HEK293 (cell line): Measurements from ENCODE around the gene PIGQ.

Source experiments
- CTCF ChIA-PET: fragments of 350-600 bp; formaldehyde crosslinking; extraction: SDS; loops from one replicate; lab custom pipeline; 2021; ENCODE audit warnings: antibody characterized with exemption; lab: Yijun Ruan, JAX
- POLR2A ChIA-PET: fragments of 300-600 bp; formaldehyde crosslinking; extraction: SDS; loops from one replicate; lab custom pipeline; 2020; ENCODE audit warnings: antibody characterized with exemption, inconsistent platforms; lab: Yijun Ruan, JAX
- H3K27ac ChIP-seq: fragments of 200-500 bp; sonication (Bioruptor generic); 2 replicates; pipeline ENCODE4 v1.5.1; 2014; ENCODE audit warnings: low read depth, low read length, control low read depth, inconsistent platforms; ENCODE audit errors: extremely low read depth
- H3K36me3 ChIP-seq, 2 experiments: fragments of 200-500 bp in 1 of 2; sonication (Bioruptor generic) in 1 of 2; 1 replicate in 1 of 2; 2 replicates in 1 of 2; pipeline ENCODE4 v1.5.1; 2014 to 2017; ENCODE audit warnings: inconsistent platforms in 2 of 2, low read length in 2 of 2; ENCODE audit not compliant: control insufficient read depth in 2 of 2, insufficient read depth in 1 of 2
- H3K4me1 ChIP-seq: fragments of 200-500 bp; sonication (Bioruptor generic); 2 replicates; pipeline ENCODE4 v1.5.1; 2014; ENCODE audit warnings: mild to moderate bottlenecking, low read length, inconsistent platforms; ENCODE audit not compliant: control insufficient read depth, insufficient read depth
- H3K4me3 ChIP-seq: 2 replicates; pipeline ENCODE4 v1.5.1; 2011; ENCODE audit warnings: low read depth, mild to moderate bottlenecking, control low read depth, low read length, moderate library complexity
- H3K9me3 ChIP-seq: fragments of 200-500 bp; sonication (Bioruptor generic); 2 replicates; pipeline ENCODE4 v1.5.1; 2014; ENCODE audit warnings: low read depth, low read length, inconsistent platforms; ENCODE audit not compliant: control insufficient read depth, insufficient read depth
- BCL11A ChIP-seq: fragments of 450-650 bp; formaldehyde crosslinking; IDR thresholded peaks from 2 replicates; pipeline ENCODE4 v1.5.1; 2016; ENCODE audit warnings: low read depth, missing biosample characterization, missing genetic modification characterization
- BCL11B ChIP-seq: fragments of 450-650 bp; formaldehyde crosslinking; IDR thresholded peaks from 2 replicates; pipeline ENCODE4 v1.5.1; 2016; ENCODE audit warnings: low read depth, missing biosample characterization, missing genetic modification characterization
- FEZF1 ChIP-seq: fragments of 450-650 bp; formaldehyde crosslinking; IDR thresholded peaks from 2 replicates; pipeline ENCODE4 v1.5.1; 2016; ENCODE audit warnings: missing biosample characterization, missing genetic modification characterization
- HOXA7 ChIP-seq: sonication (generic); formaldehyde crosslinking; IDR thresholded peaks from 2 replicates; pipeline ENCODE4 v1.8.1; 2022; ENCODE audit warnings: missing genetic modification reagents, borderline replicate concordance
- KLF8 ChIP-seq: fragments of 450-650 bp; formaldehyde crosslinking; IDR thresholded peaks from 2 replicates; pipeline ENCODE4 v1.5.1; 2016; ENCODE audit warnings: missing biosample characterization, missing genetic modification characterization
- SCRT2 ChIP-seq: fragments of 450-650 bp; formaldehyde crosslinking; IDR thresholded peaks from 2 replicates; pipeline ENCODE4 v1.5.1; 2016; ENCODE audit warnings: missing biosample characterization, missing genetic modification characterization
- SETDB1 ChIP-seq: IDR thresholded peaks from one replicate; pipeline ENCODE4 v1.6.1; 2017; ENCODE audit warnings: mild to moderate bottlenecking, low read length, moderate library complexity, mixed read lengths; ENCODE audit not compliant: insufficient read length
- YY2 ChIP-seq: fragments of 450-650 bp; formaldehyde crosslinking; IDR thresholded peaks from 2 replicates; pipeline ENCODE4 v1.5.1; 2016; ENCODE audit warnings: missing biosample characterization, missing genetic modification characterization
- ZBTB7A ChIP-seq: fragments of 450-650 bp; formaldehyde crosslinking; IDR thresholded peaks from 2 replicates; pipeline ENCODE4 v1.5.1; 2016; ENCODE audit warnings: low read depth, missing biosample characterization, missing genetic modification characterization
- ZFP3 ChIP-seq: fragments of 450-650 bp; formaldehyde crosslinking; IDR thresholded peaks from 2 replicates; pipeline ENCODE4 v1.5.1; 2016; ENCODE audit warnings: low read depth, missing biosample characterization, missing genetic modification characterization
- ZFP37 ChIP-seq: fragments of 450-650 bp; formaldehyde crosslinking; IDR thresholded peaks from 2 replicates; pipeline ENCODE4 v1.5.1; 2016; ENCODE audit warnings: missing biosample characterization, missing genetic modification characterization
- ZNF302 ChIP-seq: fragments of 450-650 bp; formaldehyde crosslinking; IDR thresholded peaks from 2 replicates; pipeline ENCODE4 v1.5.1; 2016; ENCODE audit warnings: missing biosample characterization, missing genetic modification characterization, low read depth
- ZNF514 ChIP-seq: fragments of 450-650 bp; formaldehyde crosslinking; IDR thresholded peaks from 2 replicates; pipeline ENCODE4 v1.5.1; 2016; ENCODE audit warnings: missing biosample characterization, missing genetic modification characterization
- ZNF76 ChIP-seq: fragments of 450-650 bp; formaldehyde crosslinking; IDR thresholded peaks from 2 replicates; pipeline ENCODE4; 2016; ENCODE audit warnings: low read depth, missing biosample characterization, missing genetic modification characterization, borderline replicate concordance
- TF ChIP-seq, protein P1 (sequence below): fragments of 450-650 bp; formaldehyde crosslinking; IDR thresholded peaks from 2 replicates; pipeline ENCODE4 v1.5.1; 2016; ENCODE audit warnings: missing biosample characterization, missing genetic modification characterization
- TF ChIP-seq, protein P2 (sequence below): fragments of 450-650 bp; formaldehyde crosslinking; IDR thresholded peaks from 2 replicates; pipeline ENCODE4 v1.5.1; 2016; ENCODE audit warnings: missing biosample characterization, missing genetic modification characterization
- TF ChIP-seq, protein P3 (sequence below): fragments of 450-650 bp; formaldehyde crosslinking; IDR thresholded peaks from 2 replicates; pipeline ENCODE4 v1.5.1; 2017; ENCODE audit warnings: missing biosample characterization, missing genetic modification characterization
- TF ChIP-seq, protein P4 (sequence below): fragments of 450-650 bp; formaldehyde crosslinking; IDR thresholded peaks from 2 replicates; pipeline ENCODE4 v1.5.1; 2016; ENCODE audit warnings: missing biosample characterization, missing genetic modification characterization

The PIGQ gene

DNA sequence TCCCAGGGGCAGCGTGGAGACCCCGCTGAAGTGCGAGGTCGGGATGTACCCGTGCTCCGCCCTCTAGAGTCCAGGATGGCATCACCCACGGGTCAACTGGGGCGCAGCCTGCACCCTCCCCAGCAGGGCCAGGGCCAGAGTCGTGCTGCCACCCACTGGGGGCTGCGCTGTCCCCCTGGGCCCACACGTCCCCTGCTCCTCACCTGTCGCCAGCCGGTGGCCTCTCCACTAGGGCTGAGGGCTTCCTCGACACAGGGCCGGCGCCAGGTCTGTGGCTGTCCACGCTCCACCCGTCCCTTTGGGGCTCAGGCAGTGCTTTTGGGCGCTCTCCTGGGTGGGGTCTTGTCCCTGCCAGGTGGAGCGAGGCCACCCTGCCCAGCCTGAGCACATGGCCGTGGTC, 21.2 kb upstream of the PIGQ start (continued):
- TF ChIP-seq ZFP3 (tag by site-specific recombination) (no peak), SETDB1 (no peak), SCRT2 (peak; percentile 66)
- TF ChIP-seq, protein P1, sequence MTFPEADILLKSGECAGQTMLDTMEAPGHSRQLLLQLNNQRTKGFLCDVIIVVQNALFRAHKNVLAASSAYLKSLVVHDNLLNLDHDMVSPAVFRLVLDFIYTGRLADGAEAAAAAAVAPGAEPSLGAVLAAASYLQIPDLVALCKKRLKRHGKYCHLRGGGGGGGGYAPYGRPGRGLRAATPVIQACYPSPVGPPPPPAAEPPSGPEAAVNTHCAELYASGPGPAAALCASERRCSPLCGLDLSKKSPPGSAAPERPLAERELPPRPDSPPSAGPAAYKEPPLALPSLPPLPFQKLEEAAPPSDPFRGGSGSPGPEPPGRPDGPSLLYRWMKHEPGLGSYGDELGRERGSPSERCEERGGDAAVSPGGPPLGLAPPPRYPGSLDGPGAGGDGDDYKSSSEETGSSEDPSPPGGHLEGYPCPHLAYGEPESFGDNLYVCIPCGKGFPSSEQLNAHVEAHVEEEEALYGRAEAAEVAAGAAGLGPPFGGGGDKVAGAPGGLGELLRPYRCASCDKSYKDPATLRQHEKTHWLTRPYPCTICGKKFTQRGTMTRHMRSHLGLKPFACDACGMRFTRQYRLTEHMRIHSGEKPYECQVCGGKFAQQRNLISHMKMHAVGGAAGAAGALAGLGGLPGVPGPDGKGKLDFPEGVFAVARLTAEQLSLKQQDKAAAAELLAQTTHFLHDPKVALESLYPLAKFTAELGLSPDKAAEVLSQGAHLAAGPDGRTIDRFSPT (tag by site-specific recombination): 0 out of 2 replicates have a peak, but pooled peaks have one; percentile 44
- TF ChIP-seq, all 188 proteins: peak for 2

DNA sequence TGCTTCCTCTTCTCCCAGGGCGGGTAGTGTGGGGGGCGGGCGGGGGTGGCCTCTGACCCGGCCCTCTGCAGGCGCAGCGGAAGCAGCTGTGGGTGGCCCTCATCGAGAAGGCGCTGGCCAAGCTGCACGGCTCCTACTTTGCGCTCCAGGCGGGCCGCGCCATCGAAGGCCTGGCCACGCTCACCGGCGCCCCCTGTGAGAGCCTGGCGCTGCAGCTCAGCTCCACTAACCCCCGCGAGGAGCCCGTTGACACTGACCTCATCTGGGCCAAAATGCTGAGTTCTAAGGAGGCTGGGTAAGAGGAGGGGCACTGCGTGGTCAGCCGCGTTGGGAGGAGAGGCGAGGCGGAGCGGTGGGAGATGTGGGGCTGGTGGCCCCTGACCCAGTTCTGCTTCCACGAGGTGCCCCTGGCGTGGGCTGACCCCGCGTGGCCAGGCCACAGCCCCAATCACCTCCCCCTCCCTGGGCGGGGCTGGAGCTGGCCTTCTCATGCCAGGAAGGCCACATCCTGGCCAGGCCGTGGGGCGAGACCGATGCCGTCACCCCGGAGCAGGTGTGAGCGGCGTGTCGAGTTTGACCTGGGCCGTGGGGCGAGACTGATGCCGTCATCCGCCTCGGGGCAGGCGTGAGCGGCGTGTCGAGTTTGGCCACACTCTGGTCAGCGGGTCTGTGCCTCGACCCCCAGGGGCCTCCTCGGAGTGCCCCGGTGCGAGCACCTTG, 20.1 kb upstream of the PIGQ start:
- H3K4me3 ChIP-seq: no peak overlapping the region
- no peaks in the 10 kb centered on the region for H3K9me3 ChIP-seq
- H3K36me3 ChIP-seq: peaks cover 0 to 38% of the 10 kb centered on the region in 2 experiments; a peak in 1 of 3 replicates
- POLR2A ChIA-PET: no interaction called here
- CTCF ChIA-PET: no interaction called here
- no peak overlapping the region for H3K27ac ChIP-seq
- TF ChIP-seq KLF8 (tag by site-specific recombination) (peak; percentile 37; the same call in 1 of the 2 replicates), ZNF302 (tag by site-specific recombination) (no peak), ZBTB7A (tag by site-specific recombination) (0 out of 2 replicates have a peak, but pooled peaks have one; percentile 34), HOXA7 (CRISPR knock-in tag) (no peak), ZNF514 (tag by site-specific recombination) (no peak), BCL11B (tag by site-specific recombination) (peak; percentile 63; the same call in 1 of the 2 replicates), ZNF76 (tag by site-specific recombination) (no peak), FEZF1 (tag by site-specific recombination) (no peak)
- TF ChIP-seq, protein P2, sequence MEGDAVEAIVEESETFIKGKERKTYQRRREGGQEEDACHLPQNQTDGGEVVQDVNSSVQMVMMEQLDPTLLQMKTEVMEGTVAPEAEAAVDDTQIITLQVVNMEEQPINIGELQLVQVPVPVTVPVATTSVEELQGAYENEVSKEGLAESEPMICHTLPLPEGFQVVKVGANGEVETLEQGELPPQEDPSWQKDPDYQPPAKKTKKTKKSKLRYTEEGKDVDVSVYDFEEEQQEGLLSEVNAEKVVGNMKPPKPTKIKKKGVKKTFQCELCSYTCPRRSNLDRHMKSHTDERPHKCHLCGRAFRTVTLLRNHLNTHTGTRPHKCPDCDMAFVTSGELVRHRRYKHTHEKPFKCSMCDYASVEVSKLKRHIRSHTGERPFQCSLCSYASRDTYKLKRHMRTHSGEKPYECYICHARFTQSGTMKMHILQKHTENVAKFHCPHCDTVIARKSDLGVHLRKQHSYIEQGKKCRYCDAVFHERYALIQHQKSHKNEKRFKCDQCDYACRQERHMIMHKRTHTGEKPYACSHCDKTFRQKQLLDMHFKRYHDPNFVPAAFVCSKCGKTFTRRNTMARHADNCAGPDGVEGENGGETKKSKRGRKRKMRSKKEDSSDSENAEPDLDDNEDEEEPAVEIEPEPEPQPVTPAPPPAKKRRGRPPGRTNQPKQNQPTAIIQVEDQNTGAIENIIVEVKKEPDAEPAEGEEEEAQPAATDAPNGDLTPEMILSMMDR (tag by site-specific recombination): 0 out of 2 replicates have a peak, but pooled peaks have one; percentile 17
- TF ChIP-seq, protein P3, sequence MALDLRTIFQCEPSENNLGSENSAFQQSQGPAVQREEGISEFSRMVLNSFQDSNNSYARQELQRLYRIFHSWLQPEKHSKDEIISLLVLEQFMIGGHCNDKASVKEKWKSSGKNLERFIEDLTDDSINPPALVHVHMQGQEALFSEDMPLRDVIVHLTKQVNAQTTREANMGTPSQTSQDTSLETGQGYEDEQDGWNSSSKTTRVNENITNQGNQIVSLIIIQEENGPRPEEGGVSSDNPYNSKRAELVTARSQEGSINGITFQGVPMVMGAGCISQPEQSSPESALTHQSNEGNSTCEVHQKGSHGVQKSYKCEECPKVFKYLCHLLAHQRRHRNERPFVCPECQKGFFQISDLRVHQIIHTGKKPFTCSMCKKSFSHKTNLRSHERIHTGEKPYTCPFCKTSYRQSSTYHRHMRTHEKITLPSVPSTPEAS (tag by site-specific recombination): no peak
- TF ChIP-seq, protein P4, sequence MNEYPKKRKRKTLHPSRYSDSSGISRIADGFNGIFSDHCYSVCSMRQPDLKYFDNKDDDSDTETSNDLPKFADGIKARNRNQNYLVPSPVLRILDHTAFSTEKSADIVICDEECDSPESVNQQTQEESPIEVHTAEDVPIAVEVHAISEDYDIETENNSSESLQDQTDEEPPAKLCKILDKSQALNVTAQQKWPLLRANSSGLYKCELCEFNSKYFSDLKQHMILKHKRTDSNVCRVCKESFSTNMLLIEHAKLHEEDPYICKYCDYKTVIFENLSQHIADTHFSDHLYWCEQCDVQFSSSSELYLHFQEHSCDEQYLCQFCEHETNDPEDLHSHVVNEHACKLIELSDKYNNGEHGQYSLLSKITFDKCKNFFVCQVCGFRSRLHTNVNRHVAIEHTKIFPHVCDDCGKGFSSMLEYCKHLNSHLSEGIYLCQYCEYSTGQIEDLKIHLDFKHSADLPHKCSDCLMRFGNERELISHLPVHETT: no peak
- TF ChIP-seq, all 188 proteins: peak for 4
- no peaks in the 10 kb centered on the region for H3K4me1 ChIP-seq

DNA sequence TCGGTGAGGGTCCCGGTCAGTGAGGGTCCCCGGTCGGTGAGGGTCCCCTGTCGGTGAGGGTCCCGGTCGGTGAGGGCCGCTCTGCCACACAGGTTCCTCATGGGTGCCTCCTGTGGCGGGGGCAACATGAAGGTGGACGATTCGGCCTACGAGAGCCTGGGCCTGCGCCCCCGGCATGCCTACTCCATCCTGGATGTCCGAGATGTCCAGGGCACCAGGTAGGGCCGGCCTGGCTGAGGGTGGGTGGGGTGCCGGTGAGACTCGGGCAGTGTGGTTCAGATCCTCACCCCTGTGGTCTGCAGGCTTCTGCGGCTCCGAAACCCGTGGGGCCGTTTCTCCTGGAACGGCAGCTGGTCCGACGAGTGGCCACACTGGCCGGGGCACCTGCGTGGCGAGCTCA, 18.6 kb upstream of the PIGQ start:
- POLR2A ChIA-PET: no interaction called here
- Histone ChIP-seq H3K4me1 (no peaks in the 10 kb centered on the region), H3K9me3 (no peaks in the 10 kb centered on the region), H3K27ac (no peak overlapping the region), H3K4me3 (no peak overlapping the region), H3K36me3 (peaks cover 0 to 38% of the 10 kb centered on the region in 2 experiments; a peak in 1 of 3 replicates)
- CTCF ChIA-PET: interaction anchor here (0.8 kb wide), 1 partner anchor 16 kb away, joined by 3 read pairs; the partner anchor contains the start of gene NHLRC4
- TF ChIP-seq, protein P1 (tag by site-specific recombination): peak; percentile 32; the same call in 1 of the 2 replicates
- TF ChIP-seq BCL11B (tag by site-specific recombination) (peak; percentile 71; the same call in 1 of the 2 replicates), YY2 (tag by site-specific recombination) (no peak), ZBTB7A (tag by site-specific recombination) (peak; percentile 85), ZFP37 (tag by site-specific recombination) (no peak), BCL11A (tag by site-specific recombination) (0 out of 2 replicates have a peak, but pooled peaks have one; percentile 13)
